Common myeloid progenitor, CD34-positive (primary cell): ENCODE measurements around the gene C1RL.

Experiments
- CTCF ChIA-PET: fragments of 350-600 bp; sonication (Branson Sonifier 250); formaldehyde crosslinking; loops from one replicate; lab custom pipeline; 2021; ENCODE audit warnings: antibody characterized with exemption; lab: Charles Lee
- POLR2A ChIA-PET: fragments of 350-600 bp; sonication (Branson Sonifier 250); formaldehyde crosslinking; loops from one replicate; lab custom pipeline; 2021; ENCODE audit warnings: antibody characterized with exemption; lab: Charles Lee
- DNase-seq, 3 donors: peaks; one replicate each; pipeline versions ENCODE4 v3.0.0 to v3.0.0-alpha.2; 2013
- H3K27ac ChIP-seq, 2 experiments: 1 replicate in 1 of 2; 2 replicates in 1 of 2; pipeline ENCODE4 v1.7.0; 2013; ENCODE audit warnings: inconsistent platforms in 2 of 2, low read length in 2 of 2, mild to moderate bottlenecking in 2 of 2, low read depth in 1 of 2, moderate library complexity in 1 of 2; ENCODE audit not compliant: severe bottlenecking in 2 of 2, insufficient read depth in 1 of 2, poor library complexity in 1 of 2
- H3K27me3 ChIP-seq, 5 experiments: replicated peaks in 2 of 5; 1 replicate in 3 of 5; 2 replicates in 2 of 5; pipeline versions ENCODE4 v1.6.1 to v1.7.0; 2013; ENCODE audit warnings: low read length in 4 of 5, mild to moderate bottlenecking in 2 of 5, moderate library complexity in 2 of 5, inconsistent platforms in 1 of 5; ENCODE audit not compliant: insufficient read depth in 5 of 5, control insufficient read depth in 4 of 5
- H3K36me3 ChIP-seq, 4 experiments: 1 replicate in 2 of 4; 2 replicates in 2 of 4; pipeline versions ENCODE4 v1.6.1 to v1.7.0; 2013; ENCODE audit warnings: low read length in 3 of 4, control low read depth in 1 of 4, mild to moderate bottlenecking in 1 of 4; ENCODE audit not compliant: control insufficient read depth in 4 of 4, insufficient read depth in 4 of 4
- H3K4me1 ChIP-seq, 4 experiments: 1 replicate in 3 of 4; 2 replicates in 1 of 4; pipeline versions ENCODE4 v1.6.1 to v1.7.1; 2013; ENCODE audit warnings: low read length in 3 of 4, mild to moderate bottlenecking in 3 of 4, control low read depth in 1 of 4, inconsistent platforms in 1 of 4, moderate library complexity in 1 of 4; ENCODE audit not compliant: control insufficient read depth in 4 of 4, insufficient read depth in 4 of 4; ENCODE audit errors: control extremely low read depth in 1 of 4
- H3K4me3 ChIP-seq, 7 experiments: 1 replicate in 4 of 7; 2 replicates in 3 of 7; pipeline versions ENCODE4 v1.5.1 to v1.7.0; 2013; ENCODE audit warnings: mild to moderate bottlenecking in 7 of 7, low read length in 6 of 7, moderate library complexity in 6 of 7, inconsistent platforms in 2 of 7, low read depth in 2 of 7, control low read depth in 1 of 7; ENCODE audit not compliant: insufficient read depth in 4 of 7, control insufficient read depth in 1 of 7; ENCODE audit errors: extremely low read depth in 1 of 7
- H3K9me3 ChIP-seq, 5 experiments: 1 replicate in 4 of 5; 2 replicates in 1 of 5; pipeline versions ENCODE4 v1.6.1 to v1.7.1; 2013; ENCODE audit warnings: low read length in 4 of 5, mild to moderate bottlenecking in 2 of 5, inconsistent platforms in 1 of 5, low read depth in 1 of 5, moderate library complexity in 1 of 5; ENCODE audit not compliant: control insufficient read depth in 4 of 5, insufficient read depth in 2 of 5; ENCODE audit errors: control extremely low read depth in 1 of 5
- WGBS: methylation state at CpG from one replicate; pipeline ENCODE4 v1.1.5; 2013; ENCODE audit not compliant: insufficient coverage; 5-methylcytosine and 5-hydroxymethylcytosine counted together

The C1RL gene

GRCh38 chr12:7137908-7138307 is 28.9 kb upstream of the C1RL start:
- Histone ChIP-seq H3K27ac (no peak overlapping the region), H3K36me3 (peaks cover 12 to 73% (median 44%) of the 10 kb centered on the region in 4 experiments), H3K27me3 (no peaks in the 10 kb centered on the region), H3K4me1 (peaks cover 0 to under 1% (median 0%) of the 10 kb centered on the region in 4 experiments), H3K4me3 (no peak overlapping the region), H3K9me3 (no peaks in the 10 kb centered on the region)
- ChIA-PET POLR2A (no interaction called here), CTCF (no interaction called here)
- no peak for DNase-seq
- WGBS: 93% methylated on average over 3 of the region's 4 CpGs

- Histone ChIP-seq H3K27ac (no peak overlapping the region), H3K4me1 (peaks cover 2 to 10% (median 10%) of the 10 kb centered on the region in 4 experiments), H3K4me3 (no peak overlapping the region), H3K36me3 (peaks cover 12 to 68% (median 42%) of the 10 kb centered on the region in 4 experiments), H3K9me3 (no peaks in the 10 kb centered on the region), H3K27me3 (no peaks in the 10 kb centered on the region)
- ChIA-PET POLR2A (no interaction called here), CTCF (interaction anchor here (1.4 kb wide), 1 partner anchor 8 kb away, joined by 9 read pairs; no protein-coding TSS in a partner anchor)
- no peak for DNase-seq
- WGBS: 100% methylated on average over 3 of the region's 3 CpGs
Measured at GRCh38 chr12:7136676-7137075, 27.7 kb upstream of the C1RL start.

- Histone ChIP-seq H3K9me3 (no peaks in the 10 kb centered on the region), H3K27ac (no peak overlapping the region), H3K27me3 (no peaks in the 10 kb centered on the region), H3K4me1 (peaks cover 3 to 16% (median 16%) of the 10 kb centered on the region in 4 experiments), H3K4me3 (no peak overlapping the region), H3K36me3 (peaks cover 12 to 62% (median 38%) of the 10 kb centered on the region in 4 experiments)
- WGBS: 85% methylated on average over 3 of the region's 7 CpGs
- ChIA-PET POLR2A (no interaction called here), CTCF (interaction anchor here (0.8 to 1.4 kb wide), 2 partner anchors 8 to 17 kb away, joined by 3 to 9 read pairs; no protein-coding TSS in a partner anchor)
- DNase-seq: no peak
Measured at GRCh38 chr12:7136071-7136470, 27.1 kb upstream of the C1RL start.

GRCh38 chr12:7134396-7135166 is 25.6 kb upstream of the C1RL start:
- Histone ChIP-seq H3K9me3 (no peaks in the 10 kb centered on the region), H3K36me3 (peaks cover 7 to 55% (median 32%) of the 10 kb centered on the region in 4 experiments), H3K27ac (no peak overlapping the region), H3K4me3 (no peak overlapping the region), H3K4me1 (peaks cover 3 to 29% (median 27%) of the 10 kb centered on the region in 4 experiments), H3K27me3 (no peaks in the 10 kb centered on the region)
- DNase-seq: no peak
- WGBS: over 99% methylated on average over 12 of the region's 12 CpGs
- ChIA-PET POLR2A (no interaction called here), CTCF (interaction anchor here (2.0 kb wide), 1 partner anchor 10 kb away, joined by 8 read pairs; no protein-coding TSS in a partner anchor)

- POLR2A ChIA-PET: interaction anchor here (1.1 kb wide), 1 partner anchor 9 kb away, joined by 3 read pairs; no protein-coding TSS in a partner anchor
- Histone ChIP-seq H3K4me1 (peaks cover 3 to 36% (median 35%) of the 10 kb centered on the region in 4 experiments), H3K27me3 (no peaks in the 10 kb centered on the region), H3K36me3 (peaks cover under 1 to 36% (median 19%) of the 10 kb centered on the region in 4 experiments), H3K27ac (no peak overlapping the region), H3K4me3 (peak overlapping the region in 6 of 7 experiments; percentile 71 to 90 (median 76)), H3K9me3 (no peaks in the 10 kb centered on the region)
- CTCF ChIA-PET: interaction anchor here (0.9 to 1.3 kb wide), 2 partner anchors 8 to 14 kb away, joined by 3 to 4 read pairs; no protein-coding TSS in a partner anchor
- WGBS: 0% methylated on average over 4 of the region's 7 CpGs
- DNase-seq: peak in 2 of 3 donors; percentile 73 to 80
Measured at GRCh38 chr12:7131502-7131866, 22.5 kb upstream of the C1RL start.

GRCh38 chr12:7130701-7131501 is 21.9 kb upstream of the C1RL start:
- WGBS: 0% methylated on average over 24 of the region's 32 CpGs
- Histone ChIP-seq H3K4me3 (peak overlapping the region; percentile 44 to 90 (median 76)), H3K9me3 (no peaks in the 10 kb centered on the region), H3K27me3 (no peaks in the 10 kb centered on the region), H3K4me1 (peaks cover 3 to 36% (median 35%) of the 10 kb centered on the region in 4 experiments), H3K27ac (peak overlapping the region in 1 of 2 experiments; percentile 43), H3K36me3 (peaks cover 0 to 31% (median 15%) of the 10 kb centered on the region in 4 experiments)
- ChIA-PET CTCF (interaction anchor here (0.9 to 1.3 kb wide), 2 partner anchors 9 to 14 kb away, joined by 3 to 4 read pairs; no protein-coding TSS in a partner anchor), POLR2A (interaction anchor here (1.1 kb wide), 1 partner anchor 10 kb away, joined by 3 read pairs; no protein-coding TSS in a partner anchor)
- DNase-seq: peak in 2 of 3 donors; percentile 38 to 50
